Lung (tissue), 13 donors: ENCODE measurements around the gene UBR2. TPM values are rescaled to one million over a fixed set of nuclear protein-coding genes. Genes with fewer than 3 reads are reported as not detected.
A peak's percentile ranks its signal among the peaks of the same experiment; 100 is the strongest.

Experiments
- ATAC-seq: fragments of 200-7000 bp; cut with Tn5 transposase; one replicate; pipeline ENCODE4 v1.9.1; 2020; ENCODE audit warnings: moderate number of reproducible peaks; ENCODE audit not compliant: insufficient read depth, low FRiP score
- DNase-seq, 3 donors: peaks; one replicate each; pipeline ENCODE4 v3.0.0-alpha.2; 2013 to 2017
- H3K27ac ChIP-seq, 2 donors: one replicate each; pipeline ENCODE4 v1.5.1; 2013; ENCODE audit warnings: mild to moderate bottlenecking in 2 of 2, moderate library complexity in 2 of 2, control low read depth in 1 of 2, inconsistent platforms in 1 of 2, low read depth in 1 of 2, low read length in 1 of 2
- H3K27me3 ChIP-seq, 3 donors: one replicate each; pipeline ENCODE4 v1.5.1; 2013; ENCODE audit warnings: low read length in 2 of 3; ENCODE audit not compliant: control insufficient read depth in 3 of 3, insufficient read depth in 3 of 3
- H3K36me3 ChIP-seq, 4 donors: one replicate each; pipeline ENCODE4 v1.5.1; 2013; ENCODE audit warnings: low read length in 4 of 4, mild to moderate bottlenecking in 1 of 4, moderate library complexity in 1 of 4; ENCODE audit not compliant: control insufficient read depth in 4 of 4, insufficient read depth in 4 of 4
- H3K4me1 ChIP-seq, 5 donors: one replicate each; pipeline ENCODE4 v1.5.1; 2013; ENCODE audit warnings: low read length in 5 of 5, mild to moderate bottlenecking in 2 of 5, moderate library complexity in 1 of 5; ENCODE audit not compliant: control insufficient read depth in 5 of 5, insufficient read depth in 5 of 5
- H3K4me3 ChIP-seq: one replicate; pipeline ENCODE4 v1.5.1; 2013; ENCODE audit warnings: mild to moderate bottlenecking, control low read depth, moderate library complexity
- H3K9ac ChIP-seq, 2 donors: one replicate each; pipeline ENCODE4 v1.5.1; 2013; ENCODE audit warnings: low read length in 2 of 2, control low read depth in 1 of 2; ENCODE audit not compliant: insufficient read depth in 1 of 2
- H3K9me3 ChIP-seq, 4 donors: one replicate each; pipeline ENCODE4 v1.5.1; 2013; ENCODE audit warnings: low read length in 3 of 4, mild to moderate bottlenecking in 1 of 4, moderate library complexity in 1 of 4; ENCODE audit not compliant: control insufficient read depth in 4 of 4, insufficient read depth in 3 of 4
- WGBS, 2 donors: extraction: QIAGEN DNeasy Blood & Tissue Kit; methylation state at CpG; one replicate each; pipeline ENCODE4 v1.1.7; 2013; 5-methylcytosine and 5-hydroxymethylcytosine counted together
- polyA plus RNA-seq, 2 donors: library from polyadenylated mRNA; stranded (reverse); fragments of 200-250 nt; gene quantifications; one replicate each; pipeline ENCODE4 v1.2.1, GENCODE V29; 2013
- small RNA-seq: library from RNA; depleted of rRNA; stranded (forward); fragments of <200 nt; gene quantifications from one replicate; pipeline ENCODE3, GENCODE V24; 2014; ENCODE audit warnings: low replicate concordance
- total RNA-seq, 2 donors: library from RNA; depleted of rRNA in 1 of 2; stranded (reverse); fragments of >200 nt in 1 of 2; gene quantifications; one replicate each; pipeline ENCODE4 v1.2.1, GENCODE V29; 2014 to 2021
- TF ChIP-seq, protein P1 (sequence below): IDR thresholded peaks from 2 replicates; pipeline ENCODE4 v1.5.1; 2012; ENCODE audit warnings: mild to moderate bottlenecking; ENCODE audit errors: control extremely low read depth, extremely low read depth
- donor health status: control.
- donor health status: control.
- donor health status: Bipolar disorder and iron deficiency.
- donor health status: healthy.
- donor health status: DM: yes; HTN: yes; CAD: no.

Gene UBR2
- total and polyA plus RNA-seq, 4 donors, result 8.4 to 45.4 (median 19.0) TPM

DNA sequence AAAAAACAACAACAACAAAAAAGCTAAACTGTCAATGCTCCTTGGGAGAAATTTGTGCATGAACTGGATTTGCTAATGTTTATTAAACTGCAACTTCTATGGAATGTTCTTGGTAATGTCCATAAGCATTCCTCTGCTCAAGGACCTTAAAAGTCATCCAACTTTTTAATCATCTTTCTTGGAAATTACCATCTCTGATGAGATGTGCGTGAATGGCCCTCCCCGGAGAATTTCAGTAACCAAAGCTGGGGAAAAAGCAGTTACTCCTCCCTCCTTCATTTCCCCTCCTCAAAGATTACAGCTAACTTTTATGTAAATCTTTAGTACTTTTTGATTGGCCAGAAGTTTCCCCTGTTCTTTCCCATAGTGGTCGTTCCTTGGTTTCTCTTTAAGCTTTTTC is 176.9 kb downstream of the UBR2 start:
- Histone ChIP-seq H3K9me3 (no peaks in the 10 kb centered on the region), H3K27ac (no peak overlapping the region), H3K9ac (no peak overlapping the region), H3K36me3 (no peaks in the 10 kb centered on the region), H3K27me3 (no peaks in the 10 kb centered on the region), H3K4me3 (no peak overlapping the region), H3K4me1 (peaks cover 4 to 13% (median 7%) of the 10 kb centered on the region in 5 donors)
- TF ChIP-seq, protein P1, sequence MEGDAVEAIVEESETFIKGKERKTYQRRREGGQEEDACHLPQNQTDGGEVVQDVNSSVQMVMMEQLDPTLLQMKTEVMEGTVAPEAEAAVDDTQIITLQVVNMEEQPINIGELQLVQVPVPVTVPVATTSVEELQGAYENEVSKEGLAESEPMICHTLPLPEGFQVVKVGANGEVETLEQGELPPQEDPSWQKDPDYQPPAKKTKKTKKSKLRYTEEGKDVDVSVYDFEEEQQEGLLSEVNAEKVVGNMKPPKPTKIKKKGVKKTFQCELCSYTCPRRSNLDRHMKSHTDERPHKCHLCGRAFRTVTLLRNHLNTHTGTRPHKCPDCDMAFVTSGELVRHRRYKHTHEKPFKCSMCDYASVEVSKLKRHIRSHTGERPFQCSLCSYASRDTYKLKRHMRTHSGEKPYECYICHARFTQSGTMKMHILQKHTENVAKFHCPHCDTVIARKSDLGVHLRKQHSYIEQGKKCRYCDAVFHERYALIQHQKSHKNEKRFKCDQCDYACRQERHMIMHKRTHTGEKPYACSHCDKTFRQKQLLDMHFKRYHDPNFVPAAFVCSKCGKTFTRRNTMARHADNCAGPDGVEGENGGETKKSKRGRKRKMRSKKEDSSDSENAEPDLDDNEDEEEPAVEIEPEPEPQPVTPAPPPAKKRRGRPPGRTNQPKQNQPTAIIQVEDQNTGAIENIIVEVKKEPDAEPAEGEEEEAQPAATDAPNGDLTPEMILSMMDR, result no peak
- ATAC-seq (no peak), DNase-seq (no peak)
- WGBS, 2 donors, result 66 to 84% methylated on average over 3 of the region's 3 CpGs

DNA sequence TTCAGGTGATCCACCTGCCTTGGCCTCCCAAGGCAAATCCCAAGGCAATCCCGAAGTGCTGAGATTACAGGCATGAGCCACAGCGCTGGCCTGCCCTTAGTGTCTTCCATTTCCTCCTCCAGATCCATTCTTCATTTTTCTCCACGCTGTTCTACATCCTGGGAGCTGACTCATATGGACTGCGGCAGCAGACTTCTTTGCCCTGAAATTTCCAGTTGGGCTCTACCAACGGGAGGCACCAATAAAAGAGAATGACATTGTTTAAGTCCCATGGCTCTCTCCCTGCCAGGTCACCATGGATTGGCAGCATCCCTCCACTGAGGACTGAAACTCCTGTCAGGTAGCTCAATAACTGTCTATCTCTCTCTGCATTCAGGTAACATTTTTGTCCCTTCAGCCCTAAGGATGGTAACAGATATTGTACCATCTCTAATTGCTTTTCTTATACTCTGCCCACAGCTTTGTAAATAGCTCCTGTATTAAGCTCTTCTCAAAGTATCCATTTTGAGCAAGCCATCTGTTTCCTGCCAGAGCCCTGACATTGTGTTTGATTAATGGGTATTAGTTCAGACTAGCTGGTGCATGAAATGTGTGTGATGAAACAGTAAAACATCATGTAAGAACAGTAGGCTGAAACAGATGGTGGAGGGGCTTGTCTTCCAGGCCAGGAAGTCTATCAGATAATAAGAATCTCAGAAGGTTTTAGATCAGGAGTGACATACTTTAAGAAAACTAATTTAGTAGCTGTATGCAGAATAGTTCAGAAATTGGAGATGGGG is 178.5 kb downstream of the UBR2 start:
- no peak for ATAC-seq
- 72 to 77% methylated on average over 5 of the region's 5 CpGs for WGBS, 2 donors
- Histone ChIP-seq H3K36me3 (no peaks in the 10 kb centered on the region), H3K27ac (no peak overlapping the region), H3K27me3 (no peaks in the 10 kb centered on the region), H3K9me3 (no peaks in the 10 kb centered on the region), H3K4me1 (peaks cover 4 to 13% (median 7%) of the 10 kb centered on the region in 5 donors), H3K4me3 (no peak overlapping the region), H3K9ac (no peak overlapping the region)
- TF ChIP-seq, protein P1, result no peak
- DNase-seq, result peak in 1 of 3 donors; percentile 30

Small RNA genes within 50 kb of the gene (small RNA-seq; reads per million reads assigned to genes)
- not detected for gene RNU6-890P

Other genes with a start within 250 kb of the UBR2 start
- 10 to 100 TPM in 1 of 2 donors, 1 to 10 TPM in 1; 4.8 to 10.4 TPM for gene TRERF1, start 112.1 kb upstream of the UBR2 start, total RNA-seq
- 1 to 10 TPM; 1.2 to 1.8 TPM for gene TRERF1, start 112.1 kb upstream of the UBR2 start, polyA plus RNA-seq
- 1 to 10 TPM; 1.7 to 2.6 TPM for gene PRPH2, start 158.6 kb downstream of the UBR2 start, total RNA-seq
- under 1 TPM; 0.31 to 0.62 TPM for gene PRPH2, start 158.6 kb downstream of the UBR2 start, polyA plus RNA-seq
- 10 to 100 TPM; 22.1 to 22.2 TPM for gene TBCC, start 182.1 kb downstream of the UBR2 start, total RNA-seq
- gene TBCC, start 182.1 kb downstream of the UBR2 start, polyA plus RNA-seq, result 10 to 100 TPM; 21.6 to 38.0 TPM
- 10 to 100 TPM; 14.6 to 18.6 TPM for gene BICRAL, start 218.0 kb downstream of the UBR2 start, total RNA-seq
- 1 to 10 TPM; 2.8 to 6.8 TPM for gene BICRAL, start 218.0 kb downstream of the UBR2 start, polyA plus RNA-seq